Mucosa of descending colon (tissue), 3 donors: ENCODE results near the gene AK8. TPM values are rescaled to one million over a fixed set of nuclear protein-coding genes. Genes with fewer than 3 reads are reported as not detected.

Experiments
- ATAC-seq: fragments of 200-7000 bp; cut with Tn5 transposase; one replicate; pipeline ENCODE4 v1.9.1; 2020; ENCODE audit warnings: mild to moderate bottlenecking, moderate library complexity
- DNase-seq, 3 donors: peaks; one replicate each; pipeline ENCODE4 v3.0.0-alpha.2; 2020
- H3K36me3 ChIP-seq: fragments of 200-600 bp; one replicate; pipeline ENCODE4 v1.8.0; 2021; ENCODE audit warnings: low read depth, mild to moderate bottlenecking
- H3K4me1 ChIP-seq: fragments of 200-600 bp; one replicate; pipeline ENCODE4 v1.8.0; 2021; ENCODE audit warnings: low read depth, mild to moderate bottlenecking
- H3K4me3 ChIP-seq: fragments of 200-600 bp; one replicate; pipeline ENCODE4 v1.8.0; 2021; ENCODE audit warnings: mild to moderate bottlenecking
- H3K9me3 ChIP-seq: fragments of 200-600 bp; one replicate; pipeline ENCODE4 v1.8.0; 2021; ENCODE audit warnings: mild to moderate bottlenecking
- intact Hi-C, 2 donors: fragments of 100-400 bp; cut with DNase I in 1 of 2; cut with micrococcal nuclease in 1 of 2; formaldehyde crosslinking; loops; one replicate each; pipeline versions ENCODE4 v1.11.0 to v1.11.1; 2022; cut with DNase I, micrococcal nuclease
- total RNA-seq, 3 donors: library from RNA; stranded (reverse); fragmentation: NEBNext Ultra II Directional in 2 of 3; extraction: Animal tissue kit (Norgen Biotek cat#: 25700) in 2 of 3; gene quantifications; one replicate each; pipeline versions ENCODE4 v1.2.1 to v1.2.4, GENCODE V29; 2021 to 2023
- TF ChIP-seq, protein P1 (sequence below): fragments of 200-600 bp; IDR thresholded peaks from one replicate; pipeline ENCODE4 v1.8.0; 2022; ENCODE audit warnings: antibody characterized with exemption, mild to moderate bottlenecking
- donor health status: DM: no; HTN: no; CAD: no; lungs with moderate emphysema.
- donor health status: DM: no; HTN: no; CAD: no.
- donor health status: DM: no; HTN: yes; CAD: no.

AK8 gene
- total RNA-seq, 3 donors from 2014 or later: 0.96 to 2.0 TPM; not detected in 1

GRCh38 chr9:132863096-132863495 lies 15.0 kb downstream of the AK8 start:
- TF ChIP-seq, protein P1, sequence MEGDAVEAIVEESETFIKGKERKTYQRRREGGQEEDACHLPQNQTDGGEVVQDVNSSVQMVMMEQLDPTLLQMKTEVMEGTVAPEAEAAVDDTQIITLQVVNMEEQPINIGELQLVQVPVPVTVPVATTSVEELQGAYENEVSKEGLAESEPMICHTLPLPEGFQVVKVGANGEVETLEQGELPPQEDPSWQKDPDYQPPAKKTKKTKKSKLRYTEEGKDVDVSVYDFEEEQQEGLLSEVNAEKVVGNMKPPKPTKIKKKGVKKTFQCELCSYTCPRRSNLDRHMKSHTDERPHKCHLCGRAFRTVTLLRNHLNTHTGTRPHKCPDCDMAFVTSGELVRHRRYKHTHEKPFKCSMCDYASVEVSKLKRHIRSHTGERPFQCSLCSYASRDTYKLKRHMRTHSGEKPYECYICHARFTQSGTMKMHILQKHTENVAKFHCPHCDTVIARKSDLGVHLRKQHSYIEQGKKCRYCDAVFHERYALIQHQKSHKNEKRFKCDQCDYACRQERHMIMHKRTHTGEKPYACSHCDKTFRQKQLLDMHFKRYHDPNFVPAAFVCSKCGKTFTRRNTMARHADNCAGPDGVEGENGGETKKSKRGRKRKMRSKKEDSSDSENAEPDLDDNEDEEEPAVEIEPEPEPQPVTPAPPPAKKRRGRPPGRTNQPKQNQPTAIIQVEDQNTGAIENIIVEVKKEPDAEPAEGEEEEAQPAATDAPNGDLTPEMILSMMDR: no peak
- intact Hi-C loops: no loop called here
- ATAC-seq: no peak

DNA sequence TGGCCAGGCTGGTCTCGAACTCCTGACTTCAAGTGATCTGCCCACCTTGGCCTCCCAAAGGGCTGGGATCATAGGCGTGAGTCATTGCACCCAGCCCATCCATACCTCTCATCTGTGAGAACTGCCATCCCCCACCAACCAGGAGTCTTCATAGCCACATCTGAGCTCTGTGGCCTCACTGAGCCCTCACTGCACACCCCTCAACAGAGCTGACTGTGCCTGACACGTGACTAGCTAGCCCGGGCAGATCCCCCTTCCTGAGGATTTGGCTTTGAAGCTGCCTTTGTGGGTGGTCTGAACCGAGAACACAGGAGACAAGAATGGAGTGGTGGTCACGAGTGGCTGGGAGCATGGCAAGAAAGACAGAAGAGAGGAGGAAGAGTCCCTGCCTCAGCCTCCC lies 15.6 kb downstream of the AK8 start:
- TF ChIP-seq, protein P1: no peak

More at GRCh38 chr9:132863096-132863495, 15.0 kb downstream of the AK8 start:
- Histone ChIP-seq H3K4me3 (no peak overlapping the region), H3K9me3 (no peaks in the 10 kb centered on the region), H3K4me1 (no peaks in the 10 kb centered on the region), H3K36me3 (no peaks in the 10 kb centered on the region)
- no peak for DNase-seq

GRCh38 chr9:132861666-132862065 lies 16.4 kb downstream of the AK8 start:
- TF ChIP-seq, protein P1: no peak
- DNase-seq (no peak), ATAC-seq (no peak)
- Histone ChIP-seq H3K4me3 (no peak overlapping the region), H3K4me1 (no peaks in the 10 kb centered on the region), H3K9me3 (no peaks in the 10 kb centered on the region), H3K36me3 (no peaks in the 10 kb centered on the region)
- intact Hi-C loops: no loop called here

More for the DNA sequence above, 15.6 kb downstream of the AK8 start:
- Histone ChIP-seq H3K9me3 (no peaks in the 10 kb centered on the region), H3K4me1 (no peaks in the 10 kb centered on the region), H3K4me3 (no peak overlapping the region), H3K36me3 (no peaks in the 10 kb centered on the region)
- intact Hi-C loops: no loop called here
- DNase-seq (no peak), ATAC-seq (no peak)

DNA sequence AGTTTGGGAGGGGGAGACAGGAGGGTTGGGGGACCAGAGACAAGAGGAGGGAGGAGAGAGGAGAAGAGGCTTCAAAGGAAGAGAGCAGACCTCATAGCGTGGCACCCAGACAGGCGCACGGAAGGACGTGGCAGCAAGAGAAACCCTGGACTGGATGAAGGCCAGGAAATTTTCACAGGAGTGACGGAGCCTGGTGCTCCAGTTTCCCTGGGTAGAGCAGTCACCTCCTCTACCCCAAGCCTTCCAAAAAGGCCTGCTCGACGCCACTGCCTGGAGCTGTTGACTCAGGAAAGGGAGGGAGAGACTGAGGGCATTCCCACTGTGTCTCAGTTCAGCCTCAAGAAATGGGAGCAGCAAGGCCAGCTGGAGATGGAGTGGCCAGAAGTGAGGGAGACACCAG lies 19.3 kb downstream of the AK8 start:
- no peaks in the 10 kb centered on the region for H3K36me3 ChIP-seq
- DNase-seq (no peak), ATAC-seq (no peak)
- no peak overlapping the region for H3K4me3 ChIP-seq
- intact Hi-C loops: no loop called here
- TF ChIP-seq, protein P1: no peak
- H3K9me3 ChIP-seq: no peaks in the 10 kb centered on the region
- H3K4me1 ChIP-seq: no peaks in the 10 kb centered on the region

GRCh38 chr9:132857616-132858342 lies 20.3 kb downstream of the AK8 start:
- Histone ChIP-seq H3K36me3 (no peaks in the 10 kb centered on the region), H3K9me3 (no peaks in the 10 kb centered on the region), H3K4me3 (no peak overlapping the region), H3K4me1 (no peaks in the 10 kb centered on the region)
- intact Hi-C loops: no loop called here
- DNase-seq (peak in 1 of 3 donors; percentile 50), ATAC-seq (peak; percentile 29)
- TF ChIP-seq, protein P1: no peak
